NCI-H510A treated with DMSO at 0.1 percent for 48 hours (cell line): ENCODE results near the gene MEDAG.
"Not testable (repeated sequence)": the region's sequence is repeated elsewhere in the genome, so short reads cannot be mapped to it uniquely, and the experiment has no call there.

Experiments used
- DNase-seq: peaks from one replicate; lab custom pipeline; 2025; lab: John Stamatoyannopoulos, UW

Gene MEDAG

DNA sequence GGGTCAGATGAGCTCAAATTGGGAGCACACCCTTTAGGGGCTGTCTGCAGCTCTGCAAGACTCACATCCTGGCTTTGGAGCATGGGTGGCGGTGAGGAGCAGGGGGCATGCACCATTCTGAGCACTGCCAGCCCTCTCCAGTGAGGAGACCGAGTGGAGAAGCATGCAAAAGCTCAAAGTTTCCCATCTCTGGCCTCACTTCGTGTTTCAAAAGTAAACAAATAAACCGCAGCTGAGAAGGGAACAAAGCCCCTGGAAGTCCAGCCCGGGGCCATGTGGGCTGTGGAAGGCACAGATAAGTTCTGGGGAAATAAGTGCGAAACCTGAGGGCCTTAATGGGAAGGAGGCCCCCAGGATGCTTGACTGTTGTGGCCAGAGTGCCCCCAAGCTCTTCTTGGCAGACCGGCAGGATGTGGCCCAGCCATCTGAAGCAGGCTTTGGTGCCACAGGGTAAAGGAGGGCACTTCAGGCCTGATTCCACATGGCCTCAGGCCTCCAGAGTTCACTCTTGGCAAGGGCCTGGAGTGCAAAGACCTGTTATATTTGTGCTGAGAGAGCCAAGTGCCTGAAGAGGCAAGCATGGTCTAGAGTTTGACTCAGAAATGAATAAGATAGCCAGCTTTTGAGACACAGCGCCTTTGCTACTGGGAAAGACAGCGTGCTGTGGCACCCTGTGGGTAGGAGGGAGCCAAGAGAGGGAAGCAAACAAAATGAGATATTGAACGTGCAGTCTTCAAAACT, 1.2 kb downstream of the MEDAG start:
- no peak for DNase-seq

DNA sequence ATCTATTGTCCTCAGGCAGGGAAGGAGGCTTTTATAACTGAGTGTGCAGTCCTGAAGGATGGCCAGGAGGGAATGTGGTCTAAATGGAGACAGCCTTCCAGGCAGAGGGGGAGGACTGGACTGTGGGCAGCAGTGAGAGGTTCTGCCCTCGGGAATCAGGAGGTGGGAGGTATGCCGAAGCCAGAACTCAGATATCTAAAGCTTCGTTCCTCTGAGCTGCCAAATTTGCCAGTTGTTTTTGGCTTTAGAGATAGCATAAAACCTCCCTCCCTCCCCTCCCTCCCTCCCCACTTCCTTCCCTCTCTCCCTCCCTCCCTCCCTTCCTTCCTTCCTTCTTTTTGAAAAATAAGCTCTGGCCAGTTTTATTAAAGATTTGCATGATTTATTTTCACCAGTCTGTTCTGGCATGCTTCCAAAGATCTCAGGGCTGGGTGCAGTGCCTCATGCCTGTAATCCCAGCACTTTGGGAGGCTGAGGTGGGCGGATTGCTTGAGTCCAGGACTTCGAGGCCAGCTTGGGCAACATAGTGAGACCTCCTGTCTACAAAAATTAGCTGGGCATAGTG, 2.4 kb downstream of the MEDAG start:
- DNase-seq = no peak

GRCh38 chr13:30910676-30911075, 4.6 kb downstream of the MEDAG start:
- no peak for DNase-seq

GRCh38 chr13:30915691-30916541, 9.8 kb downstream of the MEDAG start:
- no peak for DNase-seq

DNA sequence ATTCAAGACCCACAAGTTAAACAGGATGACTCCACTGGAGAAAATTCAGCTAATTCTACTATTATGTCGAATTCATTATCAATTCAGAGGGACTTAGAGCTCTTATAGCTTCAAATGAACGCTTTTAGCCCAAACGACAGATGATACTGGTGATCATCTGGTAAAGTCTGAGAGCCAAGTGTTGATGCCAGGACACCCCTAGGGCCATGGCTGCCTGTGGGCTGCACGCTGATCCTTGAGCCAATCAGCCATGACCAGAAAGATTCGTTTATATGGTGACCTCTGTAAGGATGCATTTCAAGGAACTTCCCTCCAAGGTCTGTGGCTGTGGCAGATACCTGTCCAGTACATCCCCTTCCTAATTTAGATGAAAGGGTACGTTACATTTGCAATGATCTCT, 10.9 kb downstream of the MEDAG start:
- DNase-seq = no peak

- no peak for DNase-seq
Measured at GRCh38 chr13:30918662-30919405, 12.8 kb downstream of the MEDAG start.

DNA sequence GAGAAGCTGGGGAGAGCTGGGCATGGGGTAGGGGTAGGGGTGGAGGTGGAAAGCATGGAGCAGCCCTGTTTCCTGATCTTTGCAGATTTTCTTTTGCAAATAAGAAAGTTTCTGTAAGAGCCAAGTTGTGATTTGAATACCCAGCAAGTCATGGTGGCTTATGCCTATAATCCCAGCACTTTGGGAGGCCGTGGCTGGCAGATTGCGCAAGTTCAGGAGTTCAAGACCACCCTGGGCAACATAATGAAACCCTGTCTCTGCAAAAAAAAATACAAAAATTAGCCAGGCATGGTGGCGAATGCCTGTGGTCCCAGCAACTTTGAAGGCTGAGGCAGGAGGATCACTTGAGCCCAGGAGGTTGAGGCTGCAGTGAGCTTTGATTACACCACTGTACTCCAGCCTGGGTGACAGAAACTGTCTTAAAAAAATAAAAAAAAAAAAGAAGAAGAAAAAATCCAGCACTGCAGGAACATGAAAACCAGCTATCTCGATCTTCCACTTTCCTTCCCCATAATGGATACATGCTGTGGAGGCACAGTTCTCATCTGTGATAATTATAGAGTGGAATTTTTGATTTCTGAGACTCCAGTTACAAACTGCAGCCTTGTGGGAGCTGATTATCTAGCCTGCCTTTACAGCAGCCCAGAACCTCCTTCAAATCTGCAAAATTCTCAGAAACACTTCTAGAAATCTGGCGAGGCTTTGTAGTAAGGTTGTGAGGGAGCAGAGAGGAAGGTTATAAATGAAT, 14.3 kb downstream of the MEDAG start:
- no peak for DNase-seq

DNA sequence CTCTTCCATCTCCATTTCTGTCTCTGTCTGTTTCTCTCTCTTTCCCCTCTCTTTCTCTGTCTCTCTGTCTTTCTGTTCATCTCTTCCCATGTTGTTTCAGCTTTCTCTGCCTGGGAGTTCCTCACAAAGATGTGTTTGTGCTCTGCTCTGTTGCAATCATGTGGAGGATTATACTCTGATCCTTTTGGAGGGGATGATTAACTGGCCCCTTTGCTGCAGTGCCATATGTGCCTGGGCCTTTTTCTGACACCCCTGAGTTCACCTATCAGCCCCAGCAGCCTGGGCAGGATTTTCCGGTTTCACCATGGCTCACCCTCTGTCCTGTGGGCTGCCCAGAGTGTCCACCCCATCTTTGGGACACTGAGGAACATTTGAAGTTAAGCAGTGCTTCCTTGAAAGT, 17.3 kb downstream of the MEDAG start:
- no peak for DNase-seq

DNA sequence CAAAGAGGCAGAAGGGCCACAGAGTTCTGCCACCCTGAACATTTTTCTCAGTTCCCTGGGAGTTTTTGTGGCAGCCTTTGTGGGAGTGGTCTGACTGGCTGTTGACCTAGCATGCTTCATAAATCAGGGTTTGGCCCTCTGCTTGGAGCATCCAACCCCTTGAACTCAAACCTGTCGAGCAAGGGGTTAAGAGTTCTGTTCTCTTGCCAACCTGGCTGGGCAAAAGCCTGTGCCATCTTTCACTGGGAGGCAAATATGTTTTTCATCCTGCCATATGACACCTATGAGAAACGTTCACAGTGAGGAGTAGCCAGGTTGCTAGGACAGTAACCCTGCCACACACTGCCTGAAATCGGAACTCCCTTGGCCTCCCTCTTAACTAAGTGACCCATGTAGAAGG, 18.6 kb downstream of the MEDAG start:
- no peak for DNase-seq

DNA sequence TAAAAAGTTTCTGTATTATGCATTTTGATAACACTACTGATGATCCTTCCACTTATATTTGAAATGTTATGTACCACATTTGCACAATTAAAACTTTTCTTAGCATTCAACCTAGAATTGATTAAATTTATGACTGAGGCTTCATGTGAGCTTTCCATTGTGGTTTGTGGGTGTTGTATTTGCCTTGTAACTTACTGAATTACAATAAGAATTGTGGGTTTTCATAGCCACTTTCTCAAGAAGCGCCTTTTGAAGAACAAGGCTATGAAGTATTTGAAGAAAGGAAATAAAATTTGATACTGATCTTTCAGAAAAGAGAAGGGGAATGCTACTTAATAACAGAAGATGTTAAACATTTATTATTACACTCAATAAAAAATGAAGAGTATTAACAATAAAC, 19.4 kb downstream of the MEDAG start:
- DNase-seq = no peak

DNA sequence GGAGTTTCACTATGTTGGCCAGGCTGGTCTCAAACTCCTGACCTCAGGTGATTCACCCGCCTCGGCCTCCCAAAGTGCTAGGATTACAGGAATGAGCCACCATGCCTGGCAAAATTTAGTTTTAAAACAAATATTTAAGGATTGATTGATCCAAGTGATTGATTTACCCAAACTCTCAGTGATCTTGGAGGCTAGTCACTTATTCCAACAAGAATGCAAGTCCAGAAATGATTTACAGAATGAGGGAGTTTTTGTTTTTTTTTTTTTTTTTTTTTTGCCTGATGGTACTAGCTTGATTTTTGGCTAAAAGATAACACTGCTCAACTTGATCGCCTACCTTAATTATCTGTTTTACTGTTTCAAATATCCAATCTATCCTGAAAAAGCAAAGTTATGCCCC, 20.7 kb downstream of the MEDAG start:
- no peak for DNase-seq

- DNase-seq = not testable (repeated sequence)
Measured at GRCh38 chr13:30927188-30927587, 21.1 kb downstream of the MEDAG start.

DNA sequence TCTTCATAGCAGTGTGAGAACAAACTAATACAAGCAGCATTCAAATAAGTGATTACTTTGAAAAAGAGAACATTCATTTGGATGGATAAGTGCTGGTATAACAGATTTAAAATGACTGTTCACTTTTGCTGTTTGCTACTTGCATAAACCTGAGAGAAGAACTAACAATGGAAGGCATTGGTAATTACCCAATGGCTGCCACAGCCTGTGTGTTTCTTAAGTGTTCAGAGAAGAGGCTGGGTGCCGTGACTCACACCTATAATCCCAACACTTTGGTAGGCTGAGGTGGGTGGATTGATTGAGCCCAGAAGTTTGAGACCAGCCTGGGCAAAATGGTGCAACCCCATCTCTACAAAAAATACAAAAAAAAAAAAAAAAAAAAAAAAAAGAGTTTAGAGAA, 21.5 kb downstream of the MEDAG start:
- no peak for DNase-seq

GRCh38 chr13:30928978-30929377, 22.9 kb downstream of the MEDAG start:
- no peak for DNase-seq

- DNase-seq = no peak
Measured at GRCh38 chr13:30932481-30933353, 26.6 kb downstream of the MEDAG start, which contains the start of gene TEX26. TEX26 (plus strand) TSS chr13:30932656; CDS start chr13:30932716, 60 bp downstream.

- no peak for DNase-seq
Measured at GRCh38 chr13:30933354-30933670, 27.2 kb downstream of the MEDAG start.

- no peak for DNase-seq
Measured at GRCh38 chr13:30934381-30934780, 28.3 kb downstream of the MEDAG start.

GRCh38 chr13:30934803-30935202, 28.7 kb downstream of the MEDAG start:
- DNase-seq = no peak

DNA sequence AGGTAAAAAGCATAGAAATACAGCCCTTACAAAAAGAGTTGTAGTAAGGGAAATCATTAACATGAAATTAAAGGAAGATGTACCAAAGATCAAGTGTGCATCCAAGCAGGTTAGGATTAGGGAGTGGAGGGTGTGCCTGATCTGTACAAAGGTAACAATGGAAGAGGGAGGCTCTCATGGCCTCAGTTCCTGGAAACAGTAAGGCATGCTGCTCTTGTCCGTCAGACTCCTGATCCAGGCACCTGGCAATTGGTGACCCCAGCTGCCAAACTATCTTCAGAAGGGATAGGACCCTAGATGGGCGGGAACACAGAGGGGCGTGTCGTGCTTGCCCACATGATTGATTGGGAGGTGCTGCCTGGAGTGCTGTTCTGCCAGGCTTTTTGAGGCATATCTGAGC, 30.9 kb downstream of the MEDAG start:
- no peak for DNase-seq

GRCh38 chr13:30943881-30944280, 37.8 kb downstream of the MEDAG start:
- no peak for DNase-seq
